Omental fat pad (tissue), 4 donors: ENCODE data around the gene ACOXL. TPM values are rescaled to one million over a fixed set of nuclear protein-coding genes. Genes with fewer than 3 reads are reported as not detected.

Experiments
- ATAC-seq: fragments of 150-250 bp; one replicate; pipeline ENCODE4 v1.9.1; 2016; ENCODE audit warnings: mild to moderate bottlenecking, moderate library complexity; ENCODE audit not compliant: low FRiP score
- DNase-seq: peaks from one replicate; pipeline ENCODE4 v3.0.0-alpha.2; 2019; ENCODE audit warnings: low spot score
- total RNA-seq, 4 donors: library from RNA; depleted of rRNA; stranded (reverse); fragments of >200 nt; gene quantifications; one replicate each; pipeline ENCODE4 v1.1.0, GENCODE V29; 2016
- TF ChIP-seq, protein P1 (sequence below), 3 donors: fragments of 450-650 bp; IDR thresholded peaks; one replicate each; pipeline ENCODE4 v1.5.1; 2016 to 2017; ENCODE audit warnings: antibody characterized with exemption in 3 of 3, mild to moderate bottlenecking in 3 of 3, moderate library complexity in 2 of 3

The ACOXL gene
- total RNA-seq, 4 donors from 2014 or later: 0.12 to 0.84 TPM; not detected in 2

DNA sequence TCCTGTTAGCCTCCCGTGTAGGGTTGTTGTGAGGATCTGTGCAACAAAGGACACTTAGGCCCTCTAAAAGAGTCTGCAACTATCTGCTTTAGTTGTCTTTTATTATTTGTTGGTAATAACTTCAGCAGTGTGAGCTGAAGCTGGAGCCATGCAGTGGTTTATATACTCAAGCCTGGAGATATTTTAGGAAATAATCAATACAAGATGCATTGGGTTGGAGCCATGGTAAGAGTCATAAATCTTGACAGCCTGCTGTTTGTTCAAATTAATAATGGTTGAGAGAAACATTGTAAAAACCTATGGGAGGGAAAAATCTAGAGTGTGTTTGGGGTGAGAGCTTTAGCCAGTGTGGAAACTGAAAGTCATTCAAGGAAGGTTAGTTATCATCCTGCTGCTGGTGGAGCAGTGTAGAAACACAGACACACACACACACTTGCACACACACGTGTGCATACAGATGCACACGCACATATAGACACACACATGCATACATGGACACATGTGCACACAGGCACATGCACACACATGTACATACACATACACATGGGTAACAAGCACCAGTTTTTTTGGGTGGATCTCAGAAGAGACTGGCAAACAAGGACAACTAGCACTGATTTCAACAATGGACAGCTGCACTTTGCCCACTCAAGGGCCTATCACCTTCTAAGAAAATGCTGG lies 51.0 kb downstream of the ACOXL start:
- DNase-seq (no peak), ATAC-seq (no peak)
- TF ChIP-seq, protein P1, sequence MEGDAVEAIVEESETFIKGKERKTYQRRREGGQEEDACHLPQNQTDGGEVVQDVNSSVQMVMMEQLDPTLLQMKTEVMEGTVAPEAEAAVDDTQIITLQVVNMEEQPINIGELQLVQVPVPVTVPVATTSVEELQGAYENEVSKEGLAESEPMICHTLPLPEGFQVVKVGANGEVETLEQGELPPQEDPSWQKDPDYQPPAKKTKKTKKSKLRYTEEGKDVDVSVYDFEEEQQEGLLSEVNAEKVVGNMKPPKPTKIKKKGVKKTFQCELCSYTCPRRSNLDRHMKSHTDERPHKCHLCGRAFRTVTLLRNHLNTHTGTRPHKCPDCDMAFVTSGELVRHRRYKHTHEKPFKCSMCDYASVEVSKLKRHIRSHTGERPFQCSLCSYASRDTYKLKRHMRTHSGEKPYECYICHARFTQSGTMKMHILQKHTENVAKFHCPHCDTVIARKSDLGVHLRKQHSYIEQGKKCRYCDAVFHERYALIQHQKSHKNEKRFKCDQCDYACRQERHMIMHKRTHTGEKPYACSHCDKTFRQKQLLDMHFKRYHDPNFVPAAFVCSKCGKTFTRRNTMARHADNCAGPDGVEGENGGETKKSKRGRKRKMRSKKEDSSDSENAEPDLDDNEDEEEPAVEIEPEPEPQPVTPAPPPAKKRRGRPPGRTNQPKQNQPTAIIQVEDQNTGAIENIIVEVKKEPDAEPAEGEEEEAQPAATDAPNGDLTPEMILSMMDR (IDR thresholded peaks at IDR 0.05): no peak

DNA sequence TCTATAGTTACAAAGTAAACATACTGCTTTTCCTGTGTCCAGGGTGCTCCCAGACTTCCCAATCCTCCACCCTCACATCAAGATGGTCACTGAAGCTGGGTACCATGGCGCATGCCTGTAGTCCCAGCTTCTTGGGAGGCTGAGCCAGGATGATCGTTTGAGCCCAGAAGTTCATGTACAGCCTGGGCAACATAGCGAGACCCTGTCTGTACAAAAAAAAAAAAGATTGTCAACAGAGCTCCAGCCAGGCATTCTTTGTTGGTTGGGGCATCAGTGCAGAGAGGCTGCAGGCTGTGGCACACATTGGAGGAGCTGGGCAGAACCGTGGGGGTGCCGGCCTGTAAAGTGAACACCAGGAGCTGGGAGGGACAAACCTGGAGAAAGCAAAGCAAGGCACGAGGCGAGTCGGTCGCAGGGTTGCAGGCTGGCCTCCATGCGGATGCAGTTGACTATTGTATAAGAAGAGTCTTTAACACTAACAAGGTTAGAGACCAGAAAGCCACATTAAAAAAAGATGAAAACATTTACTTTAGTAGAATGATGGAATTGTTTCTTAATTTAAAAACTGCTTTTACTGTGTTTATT lies 51.8 kb downstream of the ACOXL start:
- no peak for DNase-seq
- TF ChIP-seq, protein P1 (IDR thresholded peaks at IDR 0.05): no peak
- ATAC-seq: no peak

DNA sequence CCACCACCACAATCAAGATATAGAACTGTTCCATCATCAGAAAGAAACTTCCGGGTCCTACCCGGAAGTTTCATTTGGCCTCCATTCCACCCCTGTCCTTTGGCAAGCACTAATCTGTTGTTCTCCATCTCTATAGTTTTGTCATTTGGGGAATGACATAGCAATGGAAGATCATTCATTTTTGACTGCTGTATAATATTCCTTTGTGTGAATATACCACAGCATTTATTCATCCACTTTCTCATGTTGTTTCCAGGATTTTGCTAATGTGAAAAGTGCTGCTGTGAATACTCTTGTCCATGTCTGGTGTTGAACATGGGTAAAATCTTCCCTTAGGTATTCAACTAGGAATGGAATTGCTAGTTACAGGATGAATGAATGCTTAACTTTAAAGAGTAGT lies 53.1 kb downstream of the ACOXL start:
- ATAC-seq (no peak), DNase-seq (no peak)
- TF ChIP-seq, protein P1 (IDR thresholded peaks at IDR 0.05): no peak

DNA sequence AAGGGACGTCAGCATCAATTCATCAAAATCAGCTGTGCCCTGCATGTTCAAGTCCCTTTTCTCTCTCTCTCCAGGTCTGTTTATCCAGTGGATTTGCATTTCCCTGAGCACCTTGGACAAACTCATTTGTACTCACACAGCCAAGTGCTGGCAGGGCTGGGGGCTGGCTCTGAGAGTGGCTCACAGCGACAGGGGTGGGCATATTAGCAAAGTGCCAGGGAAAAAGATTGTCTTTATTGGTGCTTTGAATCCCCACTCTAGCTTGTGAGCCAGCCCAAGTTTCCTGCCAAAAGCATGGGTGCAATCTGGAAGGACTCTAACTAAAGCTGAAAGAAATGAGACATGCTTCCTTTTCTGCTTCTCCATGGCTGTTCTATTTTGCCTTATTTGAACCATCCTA lies 56.6 kb downstream of the ACOXL start:
- no peak for ATAC-seq
- TF ChIP-seq, protein P1 (IDR thresholded peaks at IDR 0.05): no peak
- no peak for DNase-seq

DNA sequence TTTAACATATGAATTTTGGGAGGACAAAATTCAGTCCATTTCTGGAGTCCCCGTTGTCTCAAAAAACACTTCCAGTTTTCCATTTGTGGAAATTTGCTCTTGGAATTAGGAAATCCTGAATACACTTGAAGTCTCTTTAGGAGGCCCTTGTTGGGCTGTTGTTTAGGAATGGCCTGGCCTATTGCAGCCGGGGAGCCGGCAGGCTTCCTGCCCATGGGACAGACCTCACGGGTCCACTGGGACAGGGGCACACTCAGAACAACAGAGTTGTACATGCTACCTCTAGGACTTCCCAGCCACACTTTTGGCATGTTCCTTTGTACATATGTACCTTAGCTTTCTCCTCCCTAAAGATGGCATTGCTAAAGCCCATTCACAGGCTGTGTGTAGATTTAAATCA lies 57.3 kb downstream of the ACOXL start:
- TF ChIP-seq, protein P1 (IDR thresholded peaks at IDR 0.05): no peak
- ATAC-seq: no peak
- no peak for DNase-seq

DNA sequence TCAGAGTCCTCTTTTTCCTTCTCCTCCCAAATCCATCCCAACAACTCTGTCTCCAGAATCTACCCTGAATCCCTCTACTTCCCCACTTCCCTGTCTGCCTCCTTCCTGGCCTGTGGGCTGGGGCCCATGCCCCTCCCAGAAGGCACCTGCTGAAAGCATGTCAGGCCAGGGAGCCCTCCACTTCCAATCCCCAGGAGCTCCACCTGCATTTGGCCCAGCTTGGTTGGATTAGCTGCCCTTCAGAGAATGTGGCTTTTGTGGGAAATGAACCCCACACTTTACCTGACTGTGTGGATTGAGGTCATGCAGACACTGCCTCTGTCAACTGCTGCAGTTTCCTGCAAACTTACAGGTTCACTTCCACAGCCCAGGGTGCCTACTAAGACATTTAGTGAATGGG lies 58.5 kb downstream of the ACOXL start:
- TF ChIP-seq, protein P1 (IDR thresholded peaks at IDR 0.05): no peak
- ATAC-seq: no peak
- no peak for DNase-seq

DNA sequence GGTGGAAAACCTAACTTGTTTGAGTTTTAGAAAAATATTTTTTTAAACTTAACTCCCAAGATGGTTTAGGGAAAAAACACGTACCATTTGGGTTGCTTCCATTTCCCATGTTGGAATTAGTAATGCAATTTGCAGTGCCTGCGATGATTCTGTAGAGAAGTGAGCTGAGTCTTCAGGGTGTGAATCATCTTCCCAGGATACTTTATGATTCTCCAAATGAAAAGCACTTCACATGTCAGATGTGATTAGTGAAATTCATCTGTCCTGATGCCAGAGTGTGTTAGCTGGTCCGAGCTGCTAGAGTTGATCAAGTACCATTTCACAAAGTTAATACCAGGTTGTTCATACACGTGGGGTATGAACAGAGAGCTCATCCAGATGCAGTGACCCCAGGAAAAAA lies 59.1 kb downstream of the ACOXL start:
- ATAC-seq (no peak), DNase-seq (no peak)
- TF ChIP-seq, protein P1 (IDR thresholded peaks at IDR 0.05): no peak
